ENCODE results near the gene CLEC5A.
"Not testable (repeated sequence)": the region's sequence is repeated elsewhere in the genome, so short reads cannot be mapped to it uniquely, and the experiment has no call there.

DNA sequence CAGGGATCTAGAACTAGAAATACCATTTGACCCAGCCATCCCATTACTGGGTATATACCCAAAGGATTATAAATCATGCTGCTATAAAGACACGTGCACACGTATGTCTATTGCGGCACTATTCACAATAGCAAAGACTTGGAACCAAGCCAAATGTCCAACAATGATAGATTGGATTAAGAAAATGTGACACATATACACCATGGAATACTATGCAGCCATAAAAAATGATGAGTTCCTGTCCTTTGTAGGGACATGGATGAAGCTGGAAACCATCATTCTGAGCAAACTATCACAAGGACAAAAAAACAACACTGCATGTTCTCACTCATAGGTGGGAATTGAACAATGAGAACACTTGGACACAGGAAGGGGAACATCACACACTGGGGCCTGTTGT is 47.4 kb downstream of the CLEC5A start:
- TF ChIP-seq, protein P1, sequence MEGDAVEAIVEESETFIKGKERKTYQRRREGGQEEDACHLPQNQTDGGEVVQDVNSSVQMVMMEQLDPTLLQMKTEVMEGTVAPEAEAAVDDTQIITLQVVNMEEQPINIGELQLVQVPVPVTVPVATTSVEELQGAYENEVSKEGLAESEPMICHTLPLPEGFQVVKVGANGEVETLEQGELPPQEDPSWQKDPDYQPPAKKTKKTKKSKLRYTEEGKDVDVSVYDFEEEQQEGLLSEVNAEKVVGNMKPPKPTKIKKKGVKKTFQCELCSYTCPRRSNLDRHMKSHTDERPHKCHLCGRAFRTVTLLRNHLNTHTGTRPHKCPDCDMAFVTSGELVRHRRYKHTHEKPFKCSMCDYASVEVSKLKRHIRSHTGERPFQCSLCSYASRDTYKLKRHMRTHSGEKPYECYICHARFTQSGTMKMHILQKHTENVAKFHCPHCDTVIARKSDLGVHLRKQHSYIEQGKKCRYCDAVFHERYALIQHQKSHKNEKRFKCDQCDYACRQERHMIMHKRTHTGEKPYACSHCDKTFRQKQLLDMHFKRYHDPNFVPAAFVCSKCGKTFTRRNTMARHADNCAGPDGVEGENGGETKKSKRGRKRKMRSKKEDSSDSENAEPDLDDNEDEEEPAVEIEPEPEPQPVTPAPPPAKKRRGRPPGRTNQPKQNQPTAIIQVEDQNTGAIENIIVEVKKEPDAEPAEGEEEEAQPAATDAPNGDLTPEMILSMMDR (optimal IDR thresholded peaks at IDR 0.05 in 1 of 3, IDR thresholded peaks at IDR 0.05 in 1 of 3, conservative IDR thresholded peaks at IDR 0.05 in 1 of 3; ENCODE audit: extremely low read depth in 1 of 3, insufficient read depth in 2 of 3, low read length in 3 of 3) = not testable (repeated sequence)
- TF ChIP-seq EZH2 (IDR thresholded peaks at IDR 0.05; ENCODE audit: low read length) = not testable (repeated sequence)
